A204.1 (cell line): Measurements from ENCODE around the gene PPP5C.
"Not testable (repeated sequence)": the region's sequence is repeated elsewhere in the genome, so short reads cannot be mapped to it uniquely, and the experiment has no call there.

Experiments
- FAIRE-seq: peaks from 2 replicates; lab custom pipeline; 2012; peaks lifted over from hg19 to GRCh38; lab: Jason Lieb, UNC

Gene PPP5C

GRCh38 chr19:46365561-46365960, 18.7 kb downstream of the PPP5C start:
- no peak for FAIRE-seq

- no peak for FAIRE-seq
Observed at GRCh38 chr19:46366620-46367292, 19.9 kb downstream of the PPP5C start.

- no peak for FAIRE-seq
Observed at GRCh38 chr19:46367426-46367825, 20.5 kb downstream of the PPP5C start.

- no peak for FAIRE-seq
Observed at GRCh38 chr19:46368116-46368515, 21.2 kb downstream of the PPP5C start.

- FAIRE-seq: no peak
Observed at GRCh38 chr19:46369817-46370216, 22.9 kb downstream of the PPP5C start.

GRCh38 chr19:46371371-46371901, 24.5 kb downstream of the PPP5C start:
- FAIRE-seq: no peak

- FAIRE-seq: no peak
Observed at GRCh38 chr19:46372901-46373490, 26.1 kb downstream of the PPP5C start.

- no peak for FAIRE-seq
Observed at GRCh38 chr19:46373491-46374359, 26.8 kb downstream of the PPP5C start.

GRCh38 chr19:46374536-46375475, 27.9 kb downstream of the PPP5C start:
- no peak for FAIRE-seq

GRCh38 chr19:46375476-46376067, 28.7 kb downstream of the PPP5C start:
- FAIRE-seq: not testable (repeated sequence)

GRCh38 chr19:46376241-46377153, 29.6 kb downstream of the PPP5C start:
- no peak for FAIRE-seq

GRCh38 chr19:46378268-46378667, 31.4 kb downstream of the PPP5C start:
- FAIRE-seq: no peak

- no peak for FAIRE-seq
Observed at GRCh38 chr19:46380690-46381089, 33.8 kb downstream of the PPP5C start.

GRCh38 chr19:46381346-46381745, 34.5 kb downstream of the PPP5C start:
- FAIRE-seq: no peak

- FAIRE-seq: no peak
Observed at GRCh38 chr19:46381756-46382345, 35.0 kb downstream of the PPP5C start.

GRCh38 chr19:46383171-46383815, 36.4 kb downstream of the PPP5C start:
- FAIRE-seq: no peak

- no peak for FAIRE-seq
Observed at GRCh38 chr19:46383846-46384245, 37.0 kb downstream of the PPP5C start.

- FAIRE-seq: no peak
Observed at GRCh38 chr19:46384396-46384795, 37.5 kb downstream of the PPP5C start.

GRCh38 chr19:46385636-46386035, 38.7 kb downstream of the PPP5C start:
- FAIRE-seq: no peak
